Upper lobe of right lung (tissue), 1 donor: ENCODE measurements around the gene NDUFAF8. TPM values are rescaled to one million over a fixed set of nuclear protein-coding genes. Genes with fewer than 3 reads are reported as not detected.

Experiments
- ATAC-seq: fragments of 200-7000 bp; cut with Tn5 transposase; one replicate; pipeline ENCODE4 v1.9.1; 2020; ENCODE audit warnings: mild to moderate bottlenecking, moderate library complexity
- DNase-seq: peaks from one replicate; pipeline ENCODE4 v3.0.0-alpha.2; 2020
- H3K27ac ChIP-seq: fragments of 200-600 bp; one replicate; pipeline ENCODE4 v1.8.0; 2022
- H3K27me3 ChIP-seq: fragments of 200-600 bp; one replicate; pipeline ENCODE4 v1.8.0; 2022; ENCODE audit warnings: mild to moderate bottlenecking
- H3K36me3 ChIP-seq: fragments of 200-600 bp; one replicate; pipeline ENCODE4 v1.8.0; 2022
- H3K4me1 ChIP-seq: fragments of 200-600 bp; one replicate; pipeline ENCODE4 v1.8.0; 2022
- H3K4me3 ChIP-seq: fragments of 200-600 bp; one replicate; pipeline ENCODE4 v1.8.0; 2022; ENCODE audit warnings: mild to moderate bottlenecking
- H3K9me3 ChIP-seq: fragments of 200-600 bp; one replicate; pipeline ENCODE4 v1.8.0; 2022
- intact Hi-C: fragments of 100-400 bp; cut with DNase I; formaldehyde crosslinking; loops from one replicate; pipeline ENCODE4 v1.11.0; 2022
- total RNA-seq: library from RNA; stranded (reverse); fragmentation: NEBNext Ultra II Directional; extraction: Animal tissue kit (Norgen Biotek cat#: 25700); gene quantifications from one replicate; pipeline ENCODE4 v1.2.1, GENCODE V29; 2021
- TF ChIP-seq, protein P1 (sequence below): fragments of 200-600 bp; IDR thresholded peaks from one replicate; pipeline ENCODE4 v1.8.0; 2022; ENCODE audit warnings: antibody characterized with exemption
- donor health status: DM: no; HTN: yes; CAD: no; lungs with severe emphysema.

The NDUFAF8 gene
- total RNA-seq, 1 donor from 2014 or later, result 32.6 TPM

DNA sequence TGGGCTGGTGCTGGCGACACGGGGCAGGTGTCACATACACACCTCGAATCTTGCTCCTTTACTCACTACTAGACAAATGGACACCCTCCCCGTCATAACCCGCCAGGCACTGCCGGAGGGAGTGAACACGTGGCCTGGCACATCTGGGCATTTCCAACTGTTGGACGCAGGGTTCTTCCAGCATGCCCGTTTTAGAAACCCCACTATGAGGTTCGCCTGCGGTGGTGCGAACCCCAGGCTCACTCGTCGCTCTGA is 9.5 kb upstream of the NDUFAF8 start:
- H3K4me1 ChIP-seq, result no peaks in the 10 kb centered on the region
- H3K9me3 ChIP-seq, result no peaks in the 10 kb centered on the region
- DNase-seq (no peak), ATAC-seq (no peak)
- no peaks in the 10 kb centered on the region for H3K27me3 ChIP-seq
- peaks cover 39% of the 10 kb centered on the region for H3K36me3 ChIP-seq
- TF ChIP-seq, protein P1, sequence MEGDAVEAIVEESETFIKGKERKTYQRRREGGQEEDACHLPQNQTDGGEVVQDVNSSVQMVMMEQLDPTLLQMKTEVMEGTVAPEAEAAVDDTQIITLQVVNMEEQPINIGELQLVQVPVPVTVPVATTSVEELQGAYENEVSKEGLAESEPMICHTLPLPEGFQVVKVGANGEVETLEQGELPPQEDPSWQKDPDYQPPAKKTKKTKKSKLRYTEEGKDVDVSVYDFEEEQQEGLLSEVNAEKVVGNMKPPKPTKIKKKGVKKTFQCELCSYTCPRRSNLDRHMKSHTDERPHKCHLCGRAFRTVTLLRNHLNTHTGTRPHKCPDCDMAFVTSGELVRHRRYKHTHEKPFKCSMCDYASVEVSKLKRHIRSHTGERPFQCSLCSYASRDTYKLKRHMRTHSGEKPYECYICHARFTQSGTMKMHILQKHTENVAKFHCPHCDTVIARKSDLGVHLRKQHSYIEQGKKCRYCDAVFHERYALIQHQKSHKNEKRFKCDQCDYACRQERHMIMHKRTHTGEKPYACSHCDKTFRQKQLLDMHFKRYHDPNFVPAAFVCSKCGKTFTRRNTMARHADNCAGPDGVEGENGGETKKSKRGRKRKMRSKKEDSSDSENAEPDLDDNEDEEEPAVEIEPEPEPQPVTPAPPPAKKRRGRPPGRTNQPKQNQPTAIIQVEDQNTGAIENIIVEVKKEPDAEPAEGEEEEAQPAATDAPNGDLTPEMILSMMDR, result no peak
- intact Hi-C loops, result no loop called here
- H3K4me3 ChIP-seq, result no peak overlapping the region
- H3K27ac ChIP-seq, result no peak overlapping the region

DNA sequence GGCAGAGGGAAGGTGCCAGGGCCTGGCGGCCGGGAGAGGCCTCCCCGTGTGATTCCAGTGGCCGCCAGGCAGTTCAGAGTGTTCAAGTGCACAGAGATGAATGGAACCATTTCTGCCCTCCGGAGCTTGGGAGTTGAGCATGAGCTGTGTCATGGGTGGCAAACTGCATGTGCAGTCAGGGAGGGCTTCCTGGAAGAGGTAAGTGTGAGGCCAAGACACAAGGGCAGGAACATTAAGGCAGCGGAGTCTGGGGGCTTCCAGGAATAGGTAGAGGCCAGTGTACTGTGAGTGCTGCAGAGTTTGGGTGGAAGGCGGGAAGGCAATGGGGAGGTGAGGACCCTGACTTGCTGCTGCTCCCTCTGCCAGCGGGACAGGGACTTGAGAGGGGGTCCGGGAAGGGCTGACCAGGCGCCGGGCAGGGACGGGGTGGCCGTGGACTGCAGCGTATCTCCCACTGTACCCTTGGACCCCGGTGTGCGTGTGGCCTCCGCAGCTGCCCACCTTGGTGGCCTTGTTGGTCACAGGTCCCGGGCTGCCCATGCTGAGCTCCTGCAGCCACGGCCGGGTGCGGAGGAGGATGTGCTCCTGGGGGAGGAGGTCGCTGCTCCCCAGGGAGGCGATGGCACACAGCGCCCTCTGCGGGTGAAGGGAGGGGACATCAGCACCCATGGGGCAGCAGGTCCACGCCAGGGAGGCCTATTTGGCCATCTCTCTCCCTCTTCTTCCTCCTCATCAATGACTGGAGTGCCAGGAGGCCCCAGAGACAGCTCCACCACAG is 8.9 kb upstream of the NDUFAF8 start:
- Histone ChIP-seq H3K27ac (no peak overlapping the region), H3K4me1 (no peaks in the 10 kb centered on the region), H3K9me3 (no peaks in the 10 kb centered on the region), H3K27me3 (no peaks in the 10 kb centered on the region), H3K4me3 (no peak overlapping the region), H3K36me3 (peaks cover 39% of the 10 kb centered on the region)
- intact Hi-C loops, result no loop called here
- ATAC-seq, result peak; percentile 4
- DNase-seq, result no peak
- TF ChIP-seq, protein P1, result peak; percentile 22

GRCh38 chr17:81231121-81231645 is 7.9 kb upstream of the NDUFAF8 start:
- H3K4me3 ChIP-seq, result no peak overlapping the region
- ATAC-seq (no peak), DNase-seq (no peak)
- H3K27me3 ChIP-seq, result no peaks in the 10 kb centered on the region
- no peaks in the 10 kb centered on the region for H3K4me1 ChIP-seq
- TF ChIP-seq, protein P1, result no peak
- H3K36me3 ChIP-seq, result peaks cover 39% of the 10 kb centered on the region
- intact Hi-C loops, result no loop called here
- no peak overlapping the region for H3K27ac ChIP-seq
- no peaks in the 10 kb centered on the region for H3K9me3 ChIP-seq

DNA sequence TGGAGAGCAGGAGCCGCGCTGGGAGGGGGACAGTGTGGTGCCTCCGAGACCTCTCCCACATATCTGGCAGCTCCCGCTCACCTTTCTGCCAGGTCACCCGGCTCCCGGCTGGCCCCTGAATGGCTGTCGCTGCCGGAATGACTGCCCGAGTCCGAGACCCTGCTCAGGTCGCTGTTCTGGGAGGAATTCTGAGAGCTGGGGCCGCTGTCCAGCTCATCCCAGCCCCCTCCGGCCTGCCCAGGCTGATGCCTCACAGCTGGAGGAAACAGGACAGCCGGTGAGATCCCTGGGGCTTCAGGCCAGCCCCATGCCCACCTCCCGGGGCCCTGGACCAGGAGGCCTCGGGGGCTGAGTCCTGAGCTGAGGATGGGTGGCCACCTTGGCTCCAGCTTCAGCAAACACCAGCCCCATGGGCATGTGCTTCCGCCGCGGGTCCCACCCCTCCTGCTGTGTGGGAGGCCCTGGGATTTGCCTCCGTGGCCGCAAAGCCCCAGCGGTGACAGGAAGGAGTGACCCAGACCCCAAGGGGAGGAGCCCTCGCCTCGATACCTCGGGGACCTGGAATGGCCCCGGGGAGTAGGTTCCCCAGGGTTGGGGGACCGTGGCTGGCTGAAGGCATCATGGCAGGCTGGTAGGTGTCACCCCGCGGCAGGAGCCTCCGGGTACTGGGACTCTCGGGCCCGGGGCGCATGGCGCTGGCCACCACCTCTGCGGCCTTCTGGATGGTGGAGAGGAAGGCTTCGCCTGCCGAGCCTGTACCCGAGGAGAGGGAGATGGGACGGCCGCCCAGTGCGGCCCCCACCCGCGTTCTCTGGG is 7.1 kb upstream of the NDUFAF8 start:
- Histone ChIP-seq H3K4me3 (no peak overlapping the region), H3K9me3 (no peaks in the 10 kb centered on the region), H3K4me1 (peaks cover under 1% of the 10 kb centered on the region), H3K27me3 (no peaks in the 10 kb centered on the region), H3K27ac (no peak overlapping the region), H3K36me3 (peaks cover 39% of the 10 kb centered on the region)
- DNase-seq (no peak), ATAC-seq (no peak)
- TF ChIP-seq, protein P1, result no peak
- intact Hi-C loops, result no loop called here

DNA sequence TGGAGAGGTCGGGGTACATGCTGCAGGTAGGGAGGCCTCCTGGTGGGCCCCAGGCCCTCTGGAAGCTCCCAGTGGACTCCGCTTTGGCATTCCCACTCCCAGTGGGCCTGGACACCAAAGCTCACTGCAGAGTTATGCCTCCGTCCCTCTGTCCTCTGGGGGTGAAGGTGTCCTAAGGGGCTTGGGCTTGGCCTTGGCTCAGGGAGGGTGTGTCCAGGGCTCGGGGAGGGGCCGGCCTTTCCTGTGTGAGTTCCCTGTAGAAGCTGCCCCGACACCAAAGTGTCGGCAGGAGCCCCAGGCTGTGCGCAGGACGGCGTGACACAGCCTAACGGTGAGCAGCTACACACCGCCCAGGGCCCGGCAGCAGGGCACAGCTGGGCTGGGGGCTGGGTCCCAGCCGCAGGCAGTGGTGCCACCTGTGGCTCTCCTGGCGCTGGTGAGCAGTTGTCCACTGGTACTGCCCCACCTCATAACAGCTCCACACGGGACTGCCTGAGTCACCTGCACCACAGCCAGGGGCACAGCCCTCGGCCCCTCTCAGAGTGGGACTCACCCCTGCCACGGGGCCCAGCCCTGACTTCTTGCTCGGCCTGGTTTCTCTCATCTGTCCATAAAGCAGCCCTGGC is 6.4 kb upstream of the NDUFAF8 start:
- no peaks in the 10 kb centered on the region for H3K27me3 ChIP-seq

More for the DNA sequence above, 6.4 kb upstream of the NDUFAF8 start:
- Histone ChIP-seq H3K9me3 (no peaks in the 10 kb centered on the region), H3K36me3 (peaks cover 39% of the 10 kb centered on the region), H3K27ac (no peak overlapping the region), H3K4me1 (peaks cover 8% of the 10 kb centered on the region), H3K4me3 (no peak overlapping the region)
- TF ChIP-seq, protein P1, result no peak
- DNase-seq (no peak), ATAC-seq (no peak)
- intact Hi-C loops, result no loop called here
